ENCODE results near the gene MCRIP2.
A peak's percentile ranks its signal among the peaks of the same experiment; 100 is the strongest.

The MCRIP2 gene

DNA sequence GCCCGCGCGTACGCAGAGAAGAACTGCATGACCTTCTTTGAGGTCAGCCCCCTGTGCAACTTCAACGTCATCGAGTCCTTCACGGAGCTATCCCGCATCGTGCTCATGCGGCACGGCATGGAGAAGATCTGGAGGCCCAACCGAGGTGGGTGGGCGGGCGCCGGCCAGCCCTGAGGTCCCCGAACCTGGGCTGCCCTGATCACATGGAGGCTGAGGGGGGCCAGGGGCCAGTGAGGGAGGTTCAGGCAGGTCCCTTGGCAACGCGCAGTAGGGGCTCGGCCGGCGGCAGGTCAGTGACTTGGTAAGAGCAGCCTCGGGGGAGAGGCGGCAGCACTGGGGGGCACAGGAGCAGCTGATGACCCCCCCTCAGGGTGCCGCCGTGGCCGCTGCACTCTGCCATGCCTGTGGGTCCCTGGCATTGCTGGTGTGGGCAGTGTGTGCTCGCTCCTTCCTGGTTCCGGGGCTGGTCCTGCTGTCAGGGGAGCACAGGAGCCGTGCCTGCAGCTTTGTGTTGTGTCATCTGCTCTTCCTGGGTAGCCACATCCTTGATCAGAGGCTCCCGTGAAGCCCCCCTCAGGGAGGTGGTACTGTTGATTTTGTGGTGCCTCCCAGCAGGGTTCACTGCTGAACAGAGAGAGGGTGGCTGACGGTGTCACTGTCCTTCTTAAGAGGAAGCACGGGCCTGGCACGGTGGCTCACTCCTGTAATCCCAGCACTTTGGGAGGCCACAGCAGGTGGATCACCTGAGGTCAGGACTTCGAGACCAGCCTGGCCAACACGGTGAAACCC is 15.5 kb upstream of the MCRIP2 start:
- TF ChIP-seq, protein P1, sequence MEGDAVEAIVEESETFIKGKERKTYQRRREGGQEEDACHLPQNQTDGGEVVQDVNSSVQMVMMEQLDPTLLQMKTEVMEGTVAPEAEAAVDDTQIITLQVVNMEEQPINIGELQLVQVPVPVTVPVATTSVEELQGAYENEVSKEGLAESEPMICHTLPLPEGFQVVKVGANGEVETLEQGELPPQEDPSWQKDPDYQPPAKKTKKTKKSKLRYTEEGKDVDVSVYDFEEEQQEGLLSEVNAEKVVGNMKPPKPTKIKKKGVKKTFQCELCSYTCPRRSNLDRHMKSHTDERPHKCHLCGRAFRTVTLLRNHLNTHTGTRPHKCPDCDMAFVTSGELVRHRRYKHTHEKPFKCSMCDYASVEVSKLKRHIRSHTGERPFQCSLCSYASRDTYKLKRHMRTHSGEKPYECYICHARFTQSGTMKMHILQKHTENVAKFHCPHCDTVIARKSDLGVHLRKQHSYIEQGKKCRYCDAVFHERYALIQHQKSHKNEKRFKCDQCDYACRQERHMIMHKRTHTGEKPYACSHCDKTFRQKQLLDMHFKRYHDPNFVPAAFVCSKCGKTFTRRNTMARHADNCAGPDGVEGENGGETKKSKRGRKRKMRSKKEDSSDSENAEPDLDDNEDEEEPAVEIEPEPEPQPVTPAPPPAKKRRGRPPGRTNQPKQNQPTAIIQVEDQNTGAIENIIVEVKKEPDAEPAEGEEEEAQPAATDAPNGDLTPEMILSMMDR (conservative IDR thresholded peaks at IDR 0.05; ENCODE audit: low read depth) = no peak
- peak overlapping the region; percentile 97 for H3K27ac ChIP-seq
- ChIA-PET POLR2A (ENCODE audit: low non-redundant PET) (interaction anchor here (1.0 kb wide), 1 partner anchor 10 kb away, joined by 3 read pairs; the partner anchor contains the start of gene METTL26), CTCF (interaction anchor here (1.4 kb wide), 1 partner anchor 22 kb away, joined by 5 read pairs; no protein-coding TSS in a partner anchor)
- DNase-seq (ENCODE audit: low spot score) = no peak

DNA sequence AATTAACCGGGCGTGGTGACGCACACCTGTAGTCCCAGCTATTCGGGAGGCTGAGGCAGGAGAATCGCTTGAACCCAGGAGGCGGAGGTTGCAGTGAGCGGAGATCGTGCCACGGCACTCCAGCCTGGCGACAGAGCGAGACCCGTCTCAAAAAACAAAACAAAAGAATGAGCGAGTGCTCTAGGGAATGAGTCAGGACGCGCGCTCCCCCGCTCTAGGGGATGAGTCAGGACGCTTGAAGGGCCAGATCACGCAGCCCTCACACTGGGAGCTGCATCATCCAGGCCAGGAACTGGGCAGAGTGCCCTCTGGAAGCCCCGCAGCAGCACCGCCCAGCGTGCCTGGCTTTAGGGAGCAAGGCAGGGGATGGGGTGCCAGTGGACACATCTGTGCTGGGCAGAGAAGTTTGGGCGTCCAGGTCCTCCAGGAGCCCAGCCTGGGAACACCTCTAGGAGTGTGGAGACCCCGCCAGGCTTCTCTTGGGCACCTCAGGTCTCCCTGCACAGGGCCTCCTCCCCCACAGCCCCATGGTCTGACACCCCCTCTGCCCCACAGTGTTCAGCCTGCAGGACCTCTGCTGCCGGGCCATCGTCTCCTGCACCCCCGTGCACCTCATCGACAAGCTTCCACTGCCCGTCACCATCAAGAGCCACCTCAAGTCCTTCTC is 14.7 kb upstream of the MCRIP2 start:
- ChIA-PET CTCF (interaction anchor here (1.4 to 1.7 kb wide), 2 partner anchors 21 to 35 kb away, joined by 5 to 6 read pairs; no protein-coding TSS in a partner anchor), POLR2A (ENCODE audit: low non-redundant PET) (interaction anchor here (1.0 kb wide), 1 partner anchor 10 kb away, joined by 3 read pairs; the partner anchor contains the start of gene METTL26)
- peak; percentile 91 for DNase-seq (ENCODE audit: low spot score)
- TF ChIP-seq, protein P1 (conservative IDR thresholded peaks at IDR 0.05; ENCODE audit: low read depth) = no peak
- peak overlapping the region; percentile 97 for H3K27ac ChIP-seq

DNA sequence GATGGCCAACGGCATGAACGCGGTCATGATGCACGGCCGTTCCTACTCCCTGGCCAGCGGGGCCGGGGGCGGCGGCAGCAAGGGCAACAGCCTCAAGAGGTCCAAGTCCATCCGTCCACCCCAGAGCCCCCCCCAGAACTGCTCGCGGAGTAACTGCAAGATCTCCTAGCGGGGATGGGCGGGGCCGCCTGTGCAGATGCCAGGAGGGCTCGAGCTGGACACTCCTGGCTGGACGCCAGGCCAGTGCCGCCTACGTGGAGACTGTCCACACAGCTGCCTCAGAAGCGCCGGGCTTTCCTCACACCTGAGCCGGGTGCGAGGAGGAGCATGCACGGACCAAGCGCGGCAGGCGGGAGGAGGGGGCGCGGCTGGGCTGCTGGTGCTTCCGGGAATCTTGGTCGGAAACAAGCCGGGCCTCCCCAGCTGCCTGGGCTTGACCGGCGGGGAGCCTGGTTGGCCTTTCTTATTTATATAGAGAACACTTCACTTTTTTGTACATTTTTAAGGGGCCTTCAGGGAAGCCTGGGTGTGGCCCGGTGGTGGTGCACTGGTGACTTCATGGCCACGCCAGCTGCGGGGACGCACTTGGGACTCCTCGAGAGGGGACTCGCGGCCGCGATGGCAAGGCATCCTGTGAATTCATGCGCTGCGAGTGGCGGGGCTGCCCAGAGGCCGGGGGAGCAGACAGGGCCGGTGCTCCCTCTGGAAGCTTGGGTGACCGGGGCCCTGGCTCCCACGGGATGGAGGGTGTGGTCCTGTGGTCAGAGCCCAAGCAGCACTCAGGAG is 14.0 kb upstream of the MCRIP2 start:
- POLR2A ChIA-PET (ENCODE audit: low non-redundant PET) = interaction anchor here (1.0 kb wide), 1 partner anchor 9 kb away, joined by 3 read pairs; the partner anchor contains the start of gene METTL26
- TF ChIP-seq, protein P1 (conservative IDR thresholded peaks at IDR 0.05; ENCODE audit: low read depth) = no peak
- no peak for DNase-seq (ENCODE audit: low spot score)
- CTCF ChIA-PET = interaction anchor here (1.4 to 1.7 kb wide), 2 partner anchors 20 to 36 kb away, joined by 5 to 6 read pairs; no protein-coding TSS in a partner anchor
- peak overlapping the region; percentile 97 for H3K27ac ChIP-seq

- TF ChIP-seq, protein P1 (conservative IDR thresholded peaks at IDR 0.05; ENCODE audit: low read depth) = no peak
- CTCF ChIA-PET = interaction anchor here (0.6 to 1.7 kb wide), 2 partner anchors 9 to 36 kb away, joined by 3 to 6 read pairs; no protein-coding TSS in a partner anchor
- POLR2A ChIA-PET (ENCODE audit: low non-redundant PET) = no interaction called here
- DNase-seq (ENCODE audit: low spot score) = no peak
- peak overlapping the region; percentile 97 for H3K27ac ChIP-seq
Measured at GRCh38 chr16:628321-629061, 13.1 kb upstream of the MCRIP2 start.

GRCh38 chr16:629185-629832 is 12.3 kb upstream of the MCRIP2 start:
- CTCF ChIA-PET = interaction anchor here (0.6 kb wide), 1 partner anchor 10 kb away, joined by 3 read pairs; no protein-coding TSS in a partner anchor

More at GRCh38 chr16:629185-629832, 12.3 kb upstream of the MCRIP2 start:
- POLR2A ChIA-PET (ENCODE audit: low non-redundant PET) = no interaction called here
- DNase-seq (ENCODE audit: low spot score) = no peak
- H3K27ac ChIP-seq = peak overlapping the region; percentile 97
- TF ChIP-seq, protein P1 (conservative IDR thresholded peaks at IDR 0.05; ENCODE audit: low read depth) = no peak
